Lower leg skin (tissue), 4 donors: ENCODE data around the gene PEDS1. TPM values are rescaled to one million over a fixed set of nuclear protein-coding genes. Genes with fewer than 3 reads are reported as not detected.
"Not testable (repeated sequence)": the region's sequence is repeated elsewhere in the genome, so short reads cannot be mapped to it uniquely, and the experiment has no call there.

ENCODE experiments used
- DNase-seq, 2 donors: peaks; one replicate each; pipeline ENCODE4 v3.0.0-alpha.2; 2019; ENCODE audit warnings: low spot score in 2 of 2
- H3K4me3 ChIP-seq: fragments of 200-600 bp; sonication (generic); 2 replicates; pipeline ENCODE4 v1.5.1; 2017; ENCODE audit warnings: mild to moderate bottlenecking, low read depth; ENCODE audit not compliant: poor library complexity, severe bottlenecking
- POLR2A ChIP-seq, 2 donors: fragments of 450-650 bp; IDR thresholded peaks; one replicate each; pipeline ENCODE4 v1.6.1; 2016 to 2017; ENCODE audit warnings: antibody characterized with exemption in 2 of 2, mild to moderate bottlenecking in 1 of 2, moderate library complexity in 1 of 2
- WGBS, 2 donors: methylation state at CpG; one replicate each; pipeline ENCODE4 v1.1.5; 2018; 5-methylcytosine and 5-hydroxymethylcytosine counted together
- intact Hi-C: fragments of 100-400 bp; cut with DNase I; formaldehyde crosslinking; loops from one replicate; pipeline ENCODE4 v1.15.0; 2023; ENCODE audit warnings: low total_unique reads
- total RNA-seq, 4 donors: library from RNA; depleted of rRNA; stranded (reverse); fragments of >200 nt; gene quantifications; one replicate each; pipeline ENCODE4 v1.1.0, GENCODE V29; 2016
- TF ChIP-seq, protein P1 (sequence below), 3 donors: fragments of 450-650 bp; IDR thresholded peaks; one replicate each; pipeline ENCODE4 v1.5.1; 2016; ENCODE audit warnings: antibody characterized with exemption in 3 of 3, mild to moderate bottlenecking in 3 of 3, moderate library complexity in 2 of 3

Gene PEDS1
- total RNA-seq, result 10 to 100 TPM; 47.3 to 69.3 (median 59.6) TPM

DNA sequence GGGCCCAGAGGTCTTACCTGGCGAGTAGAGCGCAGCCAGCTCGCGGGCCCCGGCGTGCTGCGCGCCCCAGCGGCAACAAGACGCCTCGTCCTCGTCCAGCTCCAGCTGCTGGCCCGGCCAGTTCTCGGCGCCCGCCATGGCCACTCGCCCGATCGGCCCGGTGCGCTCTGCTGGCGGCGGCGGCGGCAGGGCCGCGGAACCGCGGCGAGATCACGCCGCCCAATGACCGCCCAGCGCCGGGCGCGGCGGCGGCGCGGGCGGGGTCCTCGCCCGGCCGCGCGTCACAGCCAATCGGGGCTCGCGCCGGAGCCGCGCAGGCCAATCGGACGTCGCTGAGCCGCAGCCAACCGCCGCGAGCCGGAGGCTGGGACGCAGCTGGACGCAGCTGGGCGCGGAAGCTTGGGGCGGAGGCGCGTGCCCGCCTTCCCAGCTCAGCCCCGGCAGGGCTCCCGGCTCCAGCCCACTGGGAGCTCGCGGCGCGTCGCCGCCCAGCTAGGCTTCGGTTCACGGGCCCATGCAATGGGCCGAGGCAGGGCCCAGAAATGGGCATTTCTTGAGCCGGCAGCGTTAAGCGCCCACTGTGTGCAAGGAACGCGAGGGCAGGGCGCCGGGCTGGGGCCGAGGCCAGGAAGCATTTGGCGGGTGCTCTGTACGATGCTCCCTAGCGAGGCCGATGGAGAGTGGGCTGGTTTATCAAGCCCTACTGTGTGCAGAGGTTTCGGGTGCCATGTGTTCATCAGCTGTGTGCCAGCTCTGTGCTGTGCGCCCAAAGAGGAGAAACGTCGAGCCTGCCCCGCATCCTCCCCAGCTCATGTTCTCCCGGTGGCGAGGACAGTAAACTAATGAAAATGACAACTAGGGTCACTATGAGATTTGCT, at the start of gene PEDS1:
Gene PEDS1, minus strand, starts transcription at position 224 of the 878 bp plus-strand sequence. Its CDS starts 86 bp downstream, at position 138.
- TF ChIP-seq, protein P1, sequence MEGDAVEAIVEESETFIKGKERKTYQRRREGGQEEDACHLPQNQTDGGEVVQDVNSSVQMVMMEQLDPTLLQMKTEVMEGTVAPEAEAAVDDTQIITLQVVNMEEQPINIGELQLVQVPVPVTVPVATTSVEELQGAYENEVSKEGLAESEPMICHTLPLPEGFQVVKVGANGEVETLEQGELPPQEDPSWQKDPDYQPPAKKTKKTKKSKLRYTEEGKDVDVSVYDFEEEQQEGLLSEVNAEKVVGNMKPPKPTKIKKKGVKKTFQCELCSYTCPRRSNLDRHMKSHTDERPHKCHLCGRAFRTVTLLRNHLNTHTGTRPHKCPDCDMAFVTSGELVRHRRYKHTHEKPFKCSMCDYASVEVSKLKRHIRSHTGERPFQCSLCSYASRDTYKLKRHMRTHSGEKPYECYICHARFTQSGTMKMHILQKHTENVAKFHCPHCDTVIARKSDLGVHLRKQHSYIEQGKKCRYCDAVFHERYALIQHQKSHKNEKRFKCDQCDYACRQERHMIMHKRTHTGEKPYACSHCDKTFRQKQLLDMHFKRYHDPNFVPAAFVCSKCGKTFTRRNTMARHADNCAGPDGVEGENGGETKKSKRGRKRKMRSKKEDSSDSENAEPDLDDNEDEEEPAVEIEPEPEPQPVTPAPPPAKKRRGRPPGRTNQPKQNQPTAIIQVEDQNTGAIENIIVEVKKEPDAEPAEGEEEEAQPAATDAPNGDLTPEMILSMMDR (IDR thresholded peaks at IDR 0.05), result no peak
- peak in 1 of 2 donors; percentile 77 for TF ChIP-seq POLR2A (IDR thresholded peaks at IDR 0.05)
- intact Hi-C loops, result no loop called here
- 6 to 8% methylated on average over 20 to 32 of the region's 99 CpGs for WGBS, 2 donors
- peak; percentile 82 to 97 for DNase-seq
- H3K4me3 ChIP-seq, result peak within 1 kb of the TSS; percentile 90

- H3K4me3 ChIP-seq, result no peak overlapping the region
- DNase-seq, result no peak
- TF ChIP-seq, protein P1 (IDR thresholded peaks at IDR 0.05), result no peak
- no peak for TF ChIP-seq POLR2A (IDR thresholded peaks at IDR 0.05)
- WGBS, 2 donors, result 71 to 74% methylated on average over 5 of the region's 5 CpGs
- intact Hi-C loops, result no loop called here
Observed at GRCh38 chr20:50202677-50203076, 49.2 kb upstream of the PEDS1 start.

DNA sequence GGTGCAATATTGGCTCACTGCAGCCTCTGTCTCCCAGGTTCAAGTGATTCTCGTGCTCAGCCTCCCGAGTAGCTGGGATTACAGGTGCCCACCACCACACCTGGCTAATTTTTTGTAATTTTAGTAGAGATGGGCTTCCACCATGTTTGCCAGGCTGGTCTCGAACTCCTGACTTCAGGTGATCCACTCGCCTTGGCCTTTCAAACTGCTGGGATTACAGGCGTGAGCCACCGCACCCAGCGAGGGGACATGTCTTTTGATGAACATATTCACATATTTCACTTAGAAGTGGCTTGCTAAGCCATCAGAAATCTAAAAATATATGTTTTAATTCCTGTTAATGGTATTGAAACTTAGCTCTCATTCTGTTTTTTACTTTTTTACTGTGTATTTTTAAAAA, 48.2 kb upstream of the PEDS1 start:
- DNase-seq, intact Hi-C loops, H3K4me3 ChIP-seq: not testable (repeated sequence)
- 96 to 97% methylated on average over 7 of the region's 7 CpGs for WGBS, 2 donors

GRCh38 chr20:50200482-50201104, 47.1 kb upstream of the PEDS1 start:
- intact Hi-C loops, result no loop called here
- WGBS, 2 donors, result 79% methylated on average over 5 to 6 of the region's 6 CpGs
- TF ChIP-seq POLR2A (IDR thresholded peaks at IDR 0.05), result no peak
- TF ChIP-seq, protein P1 (IDR thresholded peaks at IDR 0.05), result no peak
- DNase-seq, result no peak
- no peak overlapping the region for H3K4me3 ChIP-seq

- no peak overlapping the region for H3K4me3 ChIP-seq
- no peak for TF ChIP-seq POLR2A (IDR thresholded peaks at IDR 0.05)
- TF ChIP-seq, protein P1 (IDR thresholded peaks at IDR 0.05), result no peak
- WGBS, 2 donors, result 86 to 89% methylated on average over 4 of the region's 4 CpGs
- no peak for DNase-seq
- intact Hi-C loops, result loop anchor here (10.0 kb wide), 1 partner anchor 145 kb away; no protein-coding TSS in a partner anchor
Observed at GRCh38 chr20:50199703-50200102, 46.2 kb upstream of the PEDS1 start.

DNA sequence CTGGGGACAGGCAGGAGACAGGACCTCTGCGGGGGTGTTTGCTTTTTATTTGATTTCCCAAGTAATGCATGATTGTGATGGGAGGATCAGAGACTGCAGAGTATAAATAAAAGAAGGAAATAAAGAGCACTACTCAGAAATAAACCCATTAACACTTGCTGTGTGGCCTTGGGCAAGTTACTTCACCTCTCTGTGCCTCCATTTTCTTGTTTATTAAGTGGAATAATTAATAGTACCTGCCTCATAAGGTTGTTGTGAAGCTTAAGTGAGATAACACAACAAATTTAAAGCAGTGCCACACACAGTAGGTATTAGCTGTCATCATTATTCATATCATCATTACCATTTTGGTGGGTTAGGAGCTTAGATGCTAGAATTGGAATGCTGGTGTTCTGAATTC, 45.2 kb upstream of the PEDS1 start:
- TF ChIP-seq, protein P1 (IDR thresholded peaks at IDR 0.05), result no peak
- no peak for TF ChIP-seq POLR2A (IDR thresholded peaks at IDR 0.05)
- H3K4me3 ChIP-seq, result no peak overlapping the region
- no peak for DNase-seq
- intact Hi-C loops, result loop anchor here (10.0 kb wide), 1 partner anchor 146 kb away; no protein-coding TSS in a partner anchor
- 88 to 100% methylated on average over 1 of the region's 1 CpG for WGBS, 2 donors
